Stimulated activated CD8-positive, alpha-beta memory T cell treated with anti-CD3 and anti-CD28 coated beads, Interleukin-15, amount 100 ng/mL, for 1 hour (primary cell): Measurements from ENCODE around the gene SPARCL1.

ENCODE experiments used
- DNase-seq: peaks from one replicate; pipeline ENCODE4 v3.0.0-alpha.2; 2020; ENCODE audit warnings: low read depth

SPARCL1 gene

GRCh38 chr4:87540146-87541058 is 11.2 kb upstream of the SPARCL1 start:
- DNase-seq: no peak

GRCh38 chr4:87532907-87533306 is 3.7 kb upstream of the SPARCL1 start:
- DNase-seq: no peak

GRCh38 chr4:87532109-87532508 is 2.9 kb upstream of the SPARCL1 start:
- no peak for DNase-seq

GRCh38 chr4:87531621-87532020 is 2.4 kb upstream of the SPARCL1 start:
- DNase-seq: no peak

GRCh38 chr4:87530868-87531267 is 1.7 kb upstream of the SPARCL1 start:
- DNase-seq: no peak

- DNase-seq: no peak
Observed at GRCh38 chr4:87530229-87530628, 1.1 kb upstream of the SPARCL1 start.

- no peak for DNase-seq
Observed at GRCh38 chr4:87527431-87528220, 1.6 kb downstream of the SPARCL1 start.

GRCh38 chr4:87525636-87526295 is 3.4 kb downstream of the SPARCL1 start:
- DNase-seq: no peak

GRCh38 chr4:87524456-87524855 is 4.7 kb downstream of the SPARCL1 start:
- no peak for DNase-seq

GRCh38 chr4:87523307-87523706 is 5.9 kb downstream of the SPARCL1 start:
- no peak for DNase-seq

GRCh38 chr4:87521757-87522374 is 7.3 kb downstream of the SPARCL1 start:
- DNase-seq: no peak

GRCh38 chr4:87521319-87521718 is 7.9 kb downstream of the SPARCL1 start:
- DNase-seq: no peak

- DNase-seq: no peak
Observed at GRCh38 chr4:87517621-87518020, 11.6 kb downstream of the SPARCL1 start.

- DNase-seq: no peak
Observed at GRCh38 chr4:87516683-87517082, 12.5 kb downstream of the SPARCL1 start.

GRCh38 chr4:87512400-87512799 is 16.8 kb downstream of the SPARCL1 start:
- DNase-seq: no peak

GRCh38 chr4:87511500-87511899 is 17.7 kb downstream of the SPARCL1 start:
- no peak for DNase-seq

- DNase-seq: no peak
Observed at GRCh38 chr4:87510747-87511146, 18.4 kb downstream of the SPARCL1 start.

GRCh38 chr4:87506974-87507701 is 22.0 kb downstream of the SPARCL1 start:
- no peak for DNase-seq

- no peak for DNase-seq
Observed at GRCh38 chr4:87505862-87506261, 23.3 kb downstream of the SPARCL1 start.

GRCh38 chr4:87502580-87503238 is 26.5 kb downstream of the SPARCL1 start:
- DNase-seq: no peak

GRCh38 chr4:87500092-87500462 is 29.1 kb downstream of the SPARCL1 start:
- no peak for DNase-seq
